HTERT RPE-1 (cell line): ENCODE measurements around the gene TRMT44.

ENCODE experiments used
- in situ Hi-C: fragments of 300-500 bp; cut with MboI; formaldehyde crosslinking; loops from 4 replicates; pipeline ENCODE4 v1.14.3; 2020; ENCODE audit warnings: low sequenced_read_pairs

The TRMT44 gene

DNA sequence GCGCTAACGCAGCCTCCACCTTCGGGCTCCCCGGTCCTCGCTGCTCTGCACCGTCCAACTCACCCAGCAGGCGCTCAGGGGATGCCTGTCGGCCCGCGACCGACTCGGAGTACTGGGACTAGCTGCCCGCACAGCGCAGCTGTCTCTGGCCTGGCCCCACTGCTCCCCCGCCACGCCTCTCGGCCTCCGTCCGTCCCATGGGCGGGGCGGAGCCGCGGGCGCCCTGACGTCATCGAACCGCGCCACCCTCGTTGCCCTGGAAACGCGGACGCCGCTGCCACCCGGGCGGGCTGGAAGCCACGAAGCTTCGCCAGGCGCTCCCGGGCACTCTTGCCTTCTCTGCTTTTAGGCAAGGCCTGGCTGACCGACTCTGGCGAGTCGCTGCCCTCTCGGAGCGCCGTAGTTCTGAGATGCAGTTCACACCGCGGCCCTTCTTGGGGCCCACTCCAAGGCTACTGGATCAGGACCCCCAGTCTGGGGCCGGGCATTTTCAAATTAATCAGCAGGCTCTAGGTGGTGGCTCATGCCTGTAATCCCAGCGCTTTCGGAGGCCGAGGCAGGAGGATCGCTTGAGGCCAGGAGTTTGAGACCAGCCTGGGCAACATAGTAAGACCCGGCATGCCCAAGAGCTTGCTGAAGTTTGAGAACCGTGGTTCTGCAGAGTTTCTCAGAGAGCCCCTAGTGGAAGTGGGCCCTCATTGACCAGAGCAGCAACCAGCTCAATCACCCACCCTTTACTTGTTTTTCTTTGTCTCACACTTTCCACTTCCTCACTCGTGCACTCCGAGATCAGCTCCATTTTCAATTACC lies 12.1 kb upstream of the TRMT44 start:
- in situ Hi-C loops = no loop called here

- in situ Hi-C loops = no loop called here
These were observed 9.0 kb upstream of the TRMT44 start for GRCh38 chr4:8431553-8431952.

DNA sequence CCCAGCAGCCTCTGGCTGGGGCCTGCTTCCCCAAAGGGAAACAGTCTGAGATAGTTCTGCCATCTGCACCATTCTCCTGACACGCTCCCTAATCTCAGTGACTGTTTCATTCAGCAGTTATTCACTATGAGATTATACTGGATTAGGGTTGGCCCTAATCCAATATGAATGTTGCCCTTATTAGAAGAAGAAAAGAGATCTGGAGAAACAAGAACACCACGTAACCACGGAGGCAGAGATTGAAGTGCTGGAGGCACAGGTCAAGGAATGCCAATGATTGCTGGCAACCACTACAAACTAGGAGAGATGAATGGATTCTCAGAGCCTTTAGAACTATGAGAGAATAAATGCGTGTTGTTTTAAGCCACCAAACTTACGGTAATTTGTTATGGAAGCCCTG lies 7.4 kb upstream of the TRMT44 start:
- in situ Hi-C loops = no loop called here

- in situ Hi-C loops = no loop called here
These were observed 6.1 kb upstream of the TRMT44 start for GRCh38 chr4:8434251-8435073.

GRCh38 chr4:8435656-8436121 lies 4.9 kb upstream of the TRMT44 start:
- in situ Hi-C loops = no loop called here

DNA sequence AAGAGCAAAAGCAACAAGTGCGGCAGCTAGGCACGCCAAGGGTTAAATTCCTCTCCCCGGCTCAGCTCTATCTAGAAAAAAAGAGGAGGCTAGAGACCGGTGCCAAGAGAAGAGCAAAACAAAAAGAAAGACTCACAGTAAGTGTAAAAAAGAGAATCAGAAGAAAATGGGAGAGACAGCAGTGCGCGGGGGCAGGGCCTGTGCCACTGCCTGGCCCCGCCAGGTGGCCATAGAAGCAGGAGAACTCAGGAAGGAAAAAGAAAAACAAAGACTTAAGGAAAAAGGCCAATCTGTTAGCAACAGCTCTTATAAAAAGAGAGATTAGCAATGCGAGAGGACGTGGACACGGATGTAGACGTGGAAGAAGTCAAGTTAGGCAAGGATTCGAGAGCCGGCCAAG lies 3.3 kb upstream of the TRMT44 start:
- in situ Hi-C loops = no loop called here

GRCh38 chr4:8438743-8439142 lies 1.8 kb upstream of the TRMT44 start:
- in situ Hi-C loops = no loop called here

DNA sequence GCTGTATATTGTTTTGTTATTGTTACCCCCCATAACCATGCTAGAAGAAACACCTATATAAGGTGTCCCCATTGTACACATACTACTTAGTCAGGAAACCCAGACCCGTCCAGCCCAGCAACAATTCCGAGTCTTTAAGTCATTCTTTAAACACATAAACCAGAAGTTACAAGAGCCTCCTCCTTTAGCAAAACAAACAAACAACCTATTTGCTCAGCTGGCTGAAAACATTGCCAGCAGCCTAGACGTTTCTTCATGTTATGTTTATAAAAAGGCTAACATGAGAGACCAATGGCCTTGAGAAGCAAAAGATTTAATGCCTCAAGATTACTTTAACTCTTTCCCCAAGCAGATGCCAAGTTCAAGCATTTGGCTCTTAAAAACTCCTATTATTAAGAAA lies 1.4 kb upstream of the TRMT44 start:
- in situ Hi-C loops = no loop called here

GRCh38 chr4:8439914-8440491 lies 574 bp upstream of the TRMT44 start:
- in situ Hi-C loops = no loop called here

DNA sequence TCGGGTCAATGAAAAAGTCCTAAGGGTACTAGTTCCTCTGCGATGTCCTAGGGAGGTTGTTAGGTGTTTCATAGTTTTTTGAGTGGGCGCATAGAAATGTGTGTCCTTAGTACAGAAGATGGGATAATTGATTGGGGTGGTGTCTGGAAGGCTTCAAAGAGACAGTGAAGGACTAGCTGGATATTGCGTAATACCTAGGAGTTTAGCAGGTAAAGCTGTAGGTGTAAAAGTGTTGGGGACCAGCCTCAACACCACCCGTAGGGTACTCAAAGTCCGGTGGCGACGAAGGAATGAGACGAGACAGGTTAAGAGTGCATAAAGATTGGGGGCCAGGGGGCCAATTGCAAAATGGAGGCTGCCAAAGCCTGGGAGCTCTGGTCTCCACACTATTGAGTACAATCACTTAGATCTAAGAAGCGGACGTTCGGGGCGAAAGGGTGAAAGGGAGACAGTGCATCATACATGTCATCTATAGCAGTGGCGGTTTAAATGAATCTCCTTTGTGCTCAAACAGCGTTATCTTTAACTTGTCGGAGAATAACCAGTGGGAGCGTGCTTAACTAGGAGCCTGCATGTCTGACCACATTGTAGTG lies 1.0 kb downstream of the TRMT44 start:
- in situ Hi-C loops = no loop called here

DNA sequence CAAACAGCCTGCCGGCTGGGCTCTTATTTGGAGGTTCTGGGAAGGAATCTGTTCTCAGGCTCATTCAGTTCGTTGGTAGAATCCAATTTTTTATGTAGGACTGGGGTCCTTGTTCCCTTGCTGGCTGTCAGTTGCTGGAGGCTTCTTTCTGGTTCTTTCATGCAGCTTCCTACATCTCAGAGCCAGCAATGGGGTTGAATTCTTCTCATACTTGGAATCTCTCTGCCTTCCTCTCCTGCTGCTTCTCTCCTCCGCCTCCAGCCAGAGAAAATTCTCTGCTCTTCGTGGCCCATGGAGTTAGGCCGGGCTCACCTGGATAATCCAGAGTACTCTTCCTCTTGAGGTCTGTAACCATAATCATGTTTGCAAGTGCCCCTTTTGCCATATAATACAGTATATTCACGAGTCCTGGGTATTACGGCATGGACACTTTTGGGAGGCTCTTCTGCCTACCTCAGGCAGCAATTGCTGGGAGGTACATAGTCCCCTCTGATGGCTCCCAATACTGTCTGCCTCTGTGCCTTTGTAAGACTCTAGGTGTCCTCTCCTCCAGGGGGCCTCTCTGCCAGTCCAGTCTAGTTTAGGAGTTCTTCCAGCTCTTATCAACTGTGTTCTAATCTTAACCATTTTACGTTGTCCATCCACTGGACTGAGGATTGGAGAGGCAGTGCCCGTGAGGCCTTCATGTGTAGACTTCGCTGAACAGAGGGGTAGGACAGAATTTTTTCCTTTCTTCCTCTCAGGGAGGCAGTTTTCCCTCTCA lies 2.2 kb downstream of the TRMT44 start:
- in situ Hi-C loops = no loop called here

- in situ Hi-C loops = no loop called here
These were observed 3.2 kb downstream of the TRMT44 start for GRCh38 chr4:8443801-8444200.

GRCh38 chr4:8446122-8446521 lies 5.5 kb downstream of the TRMT44 start:
- in situ Hi-C loops = no loop called here

DNA sequence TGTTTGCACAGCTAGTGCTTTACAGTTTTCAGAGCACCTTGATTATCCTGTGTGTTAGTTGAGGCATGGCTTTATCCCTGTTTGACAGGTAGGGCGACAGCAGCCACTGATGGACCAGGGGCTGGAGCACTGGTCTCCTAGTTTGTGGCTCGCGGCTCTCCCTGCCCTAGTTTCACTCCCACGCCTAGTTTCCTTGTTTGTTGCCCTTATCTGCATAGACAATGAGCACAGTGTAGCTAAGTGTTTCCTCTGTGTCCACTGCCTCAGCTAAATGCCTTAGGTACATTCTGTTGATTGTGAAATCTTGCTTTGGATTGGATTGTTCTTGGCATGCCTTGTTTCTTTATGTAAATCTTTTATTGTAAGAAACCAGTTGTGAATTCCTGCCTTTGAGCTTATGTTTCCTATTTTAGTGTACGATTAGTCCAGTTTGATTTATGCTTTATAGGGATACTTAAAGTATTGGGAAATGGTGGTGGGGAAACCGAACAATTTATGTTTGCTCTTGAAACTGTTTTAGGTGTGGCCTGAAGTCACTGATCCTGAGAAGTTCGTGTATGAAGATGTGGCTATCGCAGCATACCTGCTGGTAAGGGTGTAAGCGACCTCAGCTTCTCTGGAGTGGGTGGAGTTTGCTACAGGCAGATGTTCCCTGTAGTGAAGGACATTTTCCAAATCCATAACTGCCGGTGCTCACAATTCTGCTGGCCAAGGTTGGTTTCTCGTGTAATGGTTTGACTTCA lies 11.0 kb downstream of the TRMT44 start:
- in situ Hi-C loops = no loop called here

- in situ Hi-C loops = no loop called here
These were observed 13.4 kb downstream of the TRMT44 start for GRCh38 chr4:8453957-8454356.

GRCh38 chr4:8457646-8458252 lies 17.2 kb downstream of the TRMT44 start:
- in situ Hi-C loops = no loop called here

GRCh38 chr4:8459867-8460445 lies 19.4 kb downstream of the TRMT44 start:
- in situ Hi-C loops = no loop called here

DNA sequence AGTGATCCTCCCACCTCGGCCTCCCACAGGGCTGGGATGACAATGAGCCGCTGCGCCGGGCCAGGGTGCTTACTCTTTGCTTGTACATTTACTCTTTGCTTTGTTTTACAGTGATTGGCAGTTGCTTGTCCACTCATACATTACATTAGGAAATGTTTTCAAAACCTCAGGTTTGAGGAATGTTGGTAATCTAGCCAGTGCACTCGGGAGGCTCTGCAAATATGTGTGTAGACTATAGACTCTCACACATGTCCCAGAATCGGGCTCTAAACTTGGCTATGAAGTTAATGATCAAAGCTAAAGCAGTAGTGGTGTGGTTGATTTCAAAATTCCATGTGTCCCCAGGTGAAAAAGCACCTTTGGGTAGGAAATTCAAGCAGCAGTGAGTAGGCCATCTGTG lies 20.5 kb downstream of the TRMT44 start:
- in situ Hi-C loops = no loop called here

DNA sequence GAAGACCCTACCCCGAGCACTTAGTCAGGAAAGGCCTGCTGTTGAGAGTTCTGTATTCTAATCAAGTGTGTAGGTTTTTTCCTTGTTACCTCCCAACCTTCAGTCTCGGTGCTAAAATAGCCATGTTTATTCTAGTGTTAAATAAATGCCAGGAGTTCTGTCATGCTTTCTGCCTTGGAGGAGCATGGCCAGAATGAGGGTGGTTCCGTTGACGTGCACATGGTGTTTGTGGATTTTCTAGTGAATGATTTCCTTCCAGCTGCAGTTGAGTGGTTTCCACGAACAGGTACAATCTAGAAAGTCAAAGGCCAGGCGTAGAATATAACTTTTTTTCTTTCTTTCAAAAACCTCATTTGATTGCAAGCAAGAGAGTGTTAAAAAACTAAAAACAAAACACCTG lies 21.0 kb downstream of the TRMT44 start:
- in situ Hi-C loops = no loop called here
